ENCODE measurements around the gene RAB7B.

The RAB7B gene

DNA sequence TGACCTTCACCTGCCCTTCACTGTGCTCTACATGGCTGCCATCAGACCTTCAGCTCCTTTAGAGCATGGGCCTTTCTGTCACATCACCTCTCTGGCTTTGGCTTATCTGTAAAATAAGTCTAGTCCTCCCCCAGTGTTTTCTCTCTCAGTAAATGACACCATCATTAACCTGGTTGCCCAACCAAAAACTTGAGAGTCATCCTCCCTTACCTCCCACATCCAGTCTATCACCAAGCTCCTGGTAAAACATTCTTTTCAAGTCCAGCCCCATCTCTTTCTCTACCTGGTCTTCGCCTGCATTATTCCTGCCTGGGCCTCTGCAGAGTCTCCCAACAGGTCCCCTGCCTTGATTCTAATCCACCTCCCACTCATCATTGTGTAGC, 73.0 kb downstream of the RAB7B start:
- H3K36me3 ChIP-seq (replicated peaks; ENCODE audit: insufficient read depth, low read length): no peaks in the 10 kb centered on the region
- DNase-seq: no peak
- H3K4me3 ChIP-seq (ENCODE audit: low read length): no peak overlapping the region
- H4K20me1 ChIP-seq (ENCODE audit: insufficient read depth, low read length): no peaks in the 10 kb centered on the region
- H3K9ac ChIP-seq (ENCODE audit: low read length): no peak overlapping the region
- H3K4me1 ChIP-seq (ENCODE audit: low read length): no peaks in the 10 kb centered on the region
- no peak for TF ChIP-seq EZH2phosphoT487 (IDR thresholded peaks at IDR 0.05; ENCODE audit: low read length)
- TF ChIP-seq, protein P1, sequence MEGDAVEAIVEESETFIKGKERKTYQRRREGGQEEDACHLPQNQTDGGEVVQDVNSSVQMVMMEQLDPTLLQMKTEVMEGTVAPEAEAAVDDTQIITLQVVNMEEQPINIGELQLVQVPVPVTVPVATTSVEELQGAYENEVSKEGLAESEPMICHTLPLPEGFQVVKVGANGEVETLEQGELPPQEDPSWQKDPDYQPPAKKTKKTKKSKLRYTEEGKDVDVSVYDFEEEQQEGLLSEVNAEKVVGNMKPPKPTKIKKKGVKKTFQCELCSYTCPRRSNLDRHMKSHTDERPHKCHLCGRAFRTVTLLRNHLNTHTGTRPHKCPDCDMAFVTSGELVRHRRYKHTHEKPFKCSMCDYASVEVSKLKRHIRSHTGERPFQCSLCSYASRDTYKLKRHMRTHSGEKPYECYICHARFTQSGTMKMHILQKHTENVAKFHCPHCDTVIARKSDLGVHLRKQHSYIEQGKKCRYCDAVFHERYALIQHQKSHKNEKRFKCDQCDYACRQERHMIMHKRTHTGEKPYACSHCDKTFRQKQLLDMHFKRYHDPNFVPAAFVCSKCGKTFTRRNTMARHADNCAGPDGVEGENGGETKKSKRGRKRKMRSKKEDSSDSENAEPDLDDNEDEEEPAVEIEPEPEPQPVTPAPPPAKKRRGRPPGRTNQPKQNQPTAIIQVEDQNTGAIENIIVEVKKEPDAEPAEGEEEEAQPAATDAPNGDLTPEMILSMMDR (IDR thresholded peaks at IDR 0.05; ENCODE audit: low read length): no peak
- no peak for TF ChIP-seq EZH2 (optimal IDR thresholded peaks at IDR 0.05; ENCODE audit: low read depth, low read length)
- no peaks in the 10 kb centered on the region for H3K9me3 ChIP-seq (replicated peaks; ENCODE audit: insufficient read depth, low read length)
- no peak overlapping the region for H3K4me2 ChIP-seq (ENCODE audit: low read depth, low read length)
- no peaks in the 10 kb centered on the region for H3K79me2 ChIP-seq (ENCODE audit: low read length)
- H3K27me3 ChIP-seq (replicated peaks; ENCODE audit: insufficient read depth, low read length): 0 out of 2 replicates have a peak, but pooled peaks cover 4% of the 10 kb centered on the region
- H3F3A ChIP-seq (ENCODE audit: insufficient read depth, low read length): no peaks in the 10 kb centered on the region
- no peaks in the 10 kb centered on the region for H3K9me2 ChIP-seq (replicated peaks; ENCODE audit: insufficient read depth, low read length)
- no peak overlapping the region for H2AFZ ChIP-seq (ENCODE audit: low read length)
- H3K27ac ChIP-seq (ENCODE audit: low read length): no peak overlapping the region

- Histone ChIP-seq H3K4me3 (ENCODE audit: low read length) (no peak overlapping the region), H3K4me1 (ENCODE audit: low read length) (no peaks in the 10 kb centered on the region), H3K4me2 (ENCODE audit: low read depth, low read length) (no peak overlapping the region), H4K20me1 (ENCODE audit: insufficient read depth, low read length) (no peaks in the 10 kb centered on the region), H3K9me2 (replicated peaks; ENCODE audit: insufficient read depth, low read length) (no peaks in the 10 kb centered on the region), H2AFZ (ENCODE audit: low read length) (no peak overlapping the region), H3K9ac (ENCODE audit: low read length) (no peak overlapping the region), H3F3A (ENCODE audit: insufficient read depth, low read length) (no peaks in the 10 kb centered on the region), H3K9me3 (replicated peaks; ENCODE audit: insufficient read depth, low read length) (no peaks in the 10 kb centered on the region), H3K36me3 (replicated peaks; ENCODE audit: insufficient read depth, low read length) (no peaks in the 10 kb centered on the region), H3K79me2 (ENCODE audit: low read length) (no peaks in the 10 kb centered on the region), H3K27ac (ENCODE audit: low read length) (no peak overlapping the region), H3K27me3 (replicated peaks; ENCODE audit: insufficient read depth, low read length) (0 out of 2 replicates have a peak, but pooled peaks cover 4% of the 10 kb centered on the region)
- DNase-seq: no peak
- TF ChIP-seq, protein P1 (IDR thresholded peaks at IDR 0.05; ENCODE audit: low read length): no peak
- TF ChIP-seq EZH2phosphoT487 (IDR thresholded peaks at IDR 0.05; ENCODE audit: low read length) (no peak), EZH2 (optimal IDR thresholded peaks at IDR 0.05; ENCODE audit: low read depth, low read length) (no peak)
These were observed 73.5 kb downstream of the RAB7B start for GRCh38 chr1:205929496-205930194.

DNA sequence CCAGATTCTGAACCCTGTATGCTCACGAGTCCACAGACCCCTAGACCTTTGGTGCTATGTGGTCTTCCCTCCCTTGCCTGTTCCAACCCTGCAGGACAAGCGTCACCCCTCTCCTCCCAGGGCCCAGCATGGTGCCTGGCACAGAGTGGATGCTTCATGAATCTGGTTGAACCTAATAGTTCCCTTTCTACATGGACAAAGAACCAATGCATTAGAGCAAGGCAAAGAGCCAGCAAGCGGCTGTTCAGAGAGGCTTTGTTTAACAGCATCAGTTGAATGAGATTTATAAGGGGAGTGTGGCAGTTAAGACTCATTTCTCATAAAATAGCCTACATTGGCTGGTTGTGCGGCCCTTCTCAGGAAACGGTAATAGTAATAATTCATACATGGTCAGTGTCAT, 74.9 kb downstream of the RAB7B start:
- no peak overlapping the region for H3K27ac ChIP-seq (ENCODE audit: low read length)
- no peak for TF ChIP-seq EZH2phosphoT487 (IDR thresholded peaks at IDR 0.05; ENCODE audit: low read length)
- H3K36me3 ChIP-seq (replicated peaks; ENCODE audit: insufficient read depth, low read length): no peaks in the 10 kb centered on the region
- no peaks in the 10 kb centered on the region for H3K9me3 ChIP-seq (replicated peaks; ENCODE audit: insufficient read depth, low read length)
- no peaks in the 10 kb centered on the region for H3K4me1 ChIP-seq (ENCODE audit: low read length)
- no peak overlapping the region for H3K4me2 ChIP-seq (ENCODE audit: low read depth, low read length)
- DNase-seq: no peak
- no peak overlapping the region for H3K4me3 ChIP-seq (ENCODE audit: low read length)
- no peak overlapping the region for H2AFZ ChIP-seq (ENCODE audit: low read length)
- no peak overlapping the region for H3K9ac ChIP-seq (ENCODE audit: low read length)
- H3K9me2 ChIP-seq (replicated peaks; ENCODE audit: insufficient read depth, low read length): no peaks in the 10 kb centered on the region
- H3K27me3 ChIP-seq (replicated peaks; ENCODE audit: insufficient read depth, low read length): 0 out of 2 replicates have a peak, but pooled peaks cover under 1% of the 10 kb centered on the region
- H3F3A ChIP-seq (ENCODE audit: insufficient read depth, low read length): no peaks in the 10 kb centered on the region
- no peaks in the 10 kb centered on the region for H4K20me1 ChIP-seq (ENCODE audit: insufficient read depth, low read length)
- H3K79me2 ChIP-seq (ENCODE audit: low read length): no peaks in the 10 kb centered on the region

- H3K9me2 ChIP-seq (replicated peaks; ENCODE audit: insufficient read depth, low read length): no peaks in the 10 kb centered on the region
- no peaks in the 10 kb centered on the region for H4K20me1 ChIP-seq (ENCODE audit: insufficient read depth, low read length)
- no peak overlapping the region for H3K4me2 ChIP-seq (ENCODE audit: low read depth, low read length)
- H3F3A ChIP-seq (ENCODE audit: insufficient read depth, low read length): no peaks in the 10 kb centered on the region
- H3K4me3 ChIP-seq (ENCODE audit: low read length): no peak overlapping the region
- H3K79me2 ChIP-seq (ENCODE audit: low read length): no peaks in the 10 kb centered on the region
- H3K27ac ChIP-seq (ENCODE audit: low read length): no peak overlapping the region
- H3K9me3 ChIP-seq (replicated peaks; ENCODE audit: insufficient read depth, low read length): no peaks in the 10 kb centered on the region
- TF ChIP-seq, protein P1 (IDR thresholded peaks at IDR 0.05; ENCODE audit: low read length): no peak
- TF ChIP-seq EZH2phosphoT487 (IDR thresholded peaks at IDR 0.05; ENCODE audit: low read length) (no peak), EZH2 (optimal IDR thresholded peaks at IDR 0.05; ENCODE audit: low read depth, low read length) (no peak)
- no peak overlapping the region for H2AFZ ChIP-seq (ENCODE audit: low read length)
- DNase-seq: no peak
- no peaks in the 10 kb centered on the region for H3K4me1 ChIP-seq (ENCODE audit: low read length)
- no peak overlapping the region for H3K9ac ChIP-seq (ENCODE audit: low read length)
- no peaks in the 10 kb centered on the region for H3K36me3 ChIP-seq (replicated peaks; ENCODE audit: insufficient read depth, low read length)
- no peaks in the 10 kb centered on the region for H3K27me3 ChIP-seq (replicated peaks; ENCODE audit: insufficient read depth, low read length)
These were observed 75.5 kb downstream of the RAB7B start for GRCh38 chr1:205927676-205928075.

Measured in MM.1S (cell line).